Gastrocnemius medialis (tissue), 4 donors: ENCODE results near the gene LAMC3.

ENCODE experiments used
- POLR2A ChIP-seq, 2 donors: fragments of 450-650 bp; IDR thresholded peaks; one replicate each; pipeline ENCODE4 v1.6.1; 2017; ENCODE audit warnings: antibody characterized with exemption in 2 of 2, mild to moderate bottlenecking in 2 of 2, moderate library complexity in 2 of 2
- TF ChIP-seq, protein P1 (sequence below), 5 experiments: fragments of 450-650 bp in 3 of 5; fragments of 200-600 bp in 2 of 5; sonication (generic) in 2 of 5; IDR thresholded peaks in 4 of 5; conservative IDR thresholded peaks in 1 of 5; 1 replicate in 4 of 5; 2 replicates in 1 of 5; pipeline ENCODE4 v1.5.1; 2016 to 2019; ENCODE audit warnings: antibody characterized with exemption in 5 of 5, mild to moderate bottlenecking in 3 of 5, moderate library complexity in 3 of 5

DNA sequence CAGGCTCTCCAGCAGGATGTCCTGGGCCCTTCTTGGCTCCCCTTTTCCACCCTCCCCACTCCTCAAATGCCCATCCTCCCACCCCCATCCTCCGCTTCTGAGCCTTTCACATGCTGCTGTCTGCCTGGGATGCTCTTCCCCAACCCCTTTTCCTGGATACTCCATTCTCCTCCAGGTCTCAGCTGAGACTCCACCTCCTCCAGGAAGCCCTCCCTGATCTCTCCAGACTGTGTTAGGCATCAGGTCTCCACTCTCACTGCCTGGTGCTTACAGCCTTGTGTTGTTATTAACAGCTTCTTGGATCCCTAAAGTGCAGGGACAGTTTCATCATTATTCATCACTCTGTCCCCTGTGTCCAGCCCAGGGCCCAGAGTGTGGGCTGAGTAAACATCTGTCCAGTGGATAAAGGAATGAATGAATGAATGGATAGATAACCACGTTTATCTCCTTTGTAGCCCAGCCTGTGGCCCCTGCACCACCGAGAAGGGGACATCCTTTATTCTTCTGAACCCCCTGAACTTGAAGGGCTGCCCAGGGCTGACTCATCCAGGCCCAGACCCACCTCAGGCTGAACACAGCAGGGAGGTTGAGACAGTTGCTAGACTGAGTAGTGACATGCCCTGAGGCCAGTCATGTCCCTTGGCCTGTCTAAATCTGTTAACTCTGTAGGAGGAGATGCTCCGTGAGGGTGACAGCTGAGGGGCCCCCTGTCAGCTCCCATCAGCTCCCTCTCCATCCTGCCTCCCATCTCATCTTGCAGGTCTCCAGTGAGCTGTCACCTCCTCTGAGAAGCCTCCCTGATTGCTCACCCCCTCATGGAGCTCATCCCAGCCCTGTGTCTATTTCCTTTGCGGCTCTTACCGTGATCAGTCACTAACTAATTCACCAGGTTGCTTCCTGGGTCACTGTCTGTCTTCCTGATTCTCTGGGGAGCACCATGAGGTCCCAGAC lies 14.6 kb upstream of the LAMC3 start:
- TF ChIP-seq, protein P1, sequence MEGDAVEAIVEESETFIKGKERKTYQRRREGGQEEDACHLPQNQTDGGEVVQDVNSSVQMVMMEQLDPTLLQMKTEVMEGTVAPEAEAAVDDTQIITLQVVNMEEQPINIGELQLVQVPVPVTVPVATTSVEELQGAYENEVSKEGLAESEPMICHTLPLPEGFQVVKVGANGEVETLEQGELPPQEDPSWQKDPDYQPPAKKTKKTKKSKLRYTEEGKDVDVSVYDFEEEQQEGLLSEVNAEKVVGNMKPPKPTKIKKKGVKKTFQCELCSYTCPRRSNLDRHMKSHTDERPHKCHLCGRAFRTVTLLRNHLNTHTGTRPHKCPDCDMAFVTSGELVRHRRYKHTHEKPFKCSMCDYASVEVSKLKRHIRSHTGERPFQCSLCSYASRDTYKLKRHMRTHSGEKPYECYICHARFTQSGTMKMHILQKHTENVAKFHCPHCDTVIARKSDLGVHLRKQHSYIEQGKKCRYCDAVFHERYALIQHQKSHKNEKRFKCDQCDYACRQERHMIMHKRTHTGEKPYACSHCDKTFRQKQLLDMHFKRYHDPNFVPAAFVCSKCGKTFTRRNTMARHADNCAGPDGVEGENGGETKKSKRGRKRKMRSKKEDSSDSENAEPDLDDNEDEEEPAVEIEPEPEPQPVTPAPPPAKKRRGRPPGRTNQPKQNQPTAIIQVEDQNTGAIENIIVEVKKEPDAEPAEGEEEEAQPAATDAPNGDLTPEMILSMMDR (IDR thresholded peaks at IDR 0.05 in 4 of 5, conservative IDR thresholded peaks at IDR 0.05 in 1 of 5), result no peak
- TF ChIP-seq POLR2A (IDR thresholded peaks at IDR 0.05), result no peak
